AML-193 (cell line): ENCODE data around the gene CCDC179.

ENCODE experiments used
- DNase-seq, 2 experiments: peaks; one replicate each; lab custom pipeline; 2025; lab: John Stamatoyannopoulos, UW

Gene CCDC179

GRCh38 chr11:22807855-22808570, 52.3 kb downstream of the CCDC179 start:
- DNase-seq, result peak; percentile 49 to 76

- DNase-seq, result no peak
Observed at GRCh38 chr11:22807391-22807790, 52.9 kb downstream of the CCDC179 start.

- DNase-seq, result no peak
Observed at GRCh38 chr11:22802861-22803260, 57.4 kb downstream of the CCDC179 start.

GRCh38 chr11:22800482-22800881, 59.8 kb downstream of the CCDC179 start:
- no peak for DNase-seq

GRCh38 chr11:22798901-22799300, 61.4 kb downstream of the CCDC179 start:
- no peak for DNase-seq

GRCh38 chr11:22797047-22797446, 63.2 kb downstream of the CCDC179 start:
- no peak for DNase-seq
